CD4-positive, alpha-beta T cell (primary cell): Measurements from ENCODE around the gene LEO1. TPM values are rescaled to one million over a fixed set of nuclear protein-coding genes. Genes with fewer than 3 reads are reported as not detected.

ENCODE experiments used
- ATAC-seq: fragments of 200-7000 bp; cut with Tn5 transposase; one replicate; pipeline ENCODE4 v1.10.0; 2022; ENCODE audit warnings: mild to moderate bottlenecking; ENCODE audit not compliant: poor library complexity
- CTCF ChIA-PET: fragments of 350-600 bp; sonication (Branson Sonifier 250); formaldehyde crosslinking; loops from one replicate; lab custom pipeline; 2021; ENCODE audit warnings: antibody characterized with exemption, inconsistent platforms; lab: Charles Lee
- POLR2A ChIA-PET: fragments of 350-600 bp; sonication (Branson Sonifier 250); formaldehyde crosslinking; loops from one replicate; lab custom pipeline; 2021; ENCODE audit warnings: antibody characterized with exemption, inconsistent platforms; lab: Charles Lee
- DNase-seq, 14 experiments: peaks; one replicate each; pipeline ENCODE4 v3.0.0-alpha.2; 2013 to 2020; ENCODE audit warnings: mixed read lengths in 2 of 14
- H3K27ac ChIP-seq, 2 donors: one replicate each; pipeline versions ENCODE4 v1.5.1 to v1.7.0; 2013; ENCODE audit warnings: low read length in 2 of 2, low read depth in 1 of 2, mild to moderate bottlenecking in 1 of 2
- H3K27me3 ChIP-seq, 2 experiments: 1 replicate in 1 of 2; 2 replicates in 1 of 2; pipeline versions ENCODE4 v1.6.1 to v1.7.0; 2013; ENCODE audit warnings: low read length in 2 of 2, control low read depth in 1 of 2, mild to moderate bottlenecking in 1 of 2, moderate library complexity in 1 of 2; ENCODE audit not compliant: insufficient read depth in 2 of 2, control insufficient read depth in 1 of 2
- H3K36me3 ChIP-seq: one replicate; pipeline ENCODE4 v1.6.1; 2013; ENCODE audit warnings: low read length, control low read depth; ENCODE audit not compliant: insufficient read depth
- H3K4me1 ChIP-seq: one replicate; pipeline ENCODE4 v1.6.1; 2013; ENCODE audit warnings: low read length, control low read depth; ENCODE audit not compliant: insufficient read depth
- H3K4me3 ChIP-seq: one replicate; pipeline ENCODE4 v1.5.1; 2013; ENCODE audit warnings: mild to moderate bottlenecking, low read length, moderate library complexity
- H3K9me3 ChIP-seq, 2 experiments: 1 replicate in 1 of 2; 2 replicates in 1 of 2; pipeline versions ENCODE4 v1.6.1 to v1.7.0; 2013; ENCODE audit warnings: low read length in 2 of 2, mild to moderate bottlenecking in 2 of 2, control low read depth in 1 of 2, moderate library complexity in 1 of 2; ENCODE audit not compliant: control insufficient read depth in 1 of 2, insufficient read depth in 1 of 2
- H3K27ac Mint-ChIP-seq: one replicate; pipeline ENCODE4 v1.8.0; 2020; ENCODE audit warnings: mixed read lengths
- H3K27me3 Mint-ChIP-seq: one replicate; pipeline ENCODE4 v1.8.0; 2021; ENCODE audit warnings: mixed read lengths
- H3K36me3 Mint-ChIP-seq: one replicate; pipeline ENCODE4 v1.8.0; 2021; ENCODE audit warnings: low read depth, mixed read lengths
- H3K4me1 Mint-ChIP-seq: one replicate; pipeline ENCODE4 v1.8.0; 2021; ENCODE audit warnings: low read depth, mixed read lengths
- H3K4me3 Mint-ChIP-seq: one replicate; pipeline ENCODE4 v1.8.0; 2020; ENCODE audit warnings: mild to moderate bottlenecking, mixed read lengths
- H3K9me3 Mint-ChIP-seq: one replicate; pipeline ENCODE4 v1.8.0; 2020; ENCODE audit warnings: mixed read lengths
- CTCF ChIP-seq: fragments of 200-600 bp; IDR thresholded peaks from one replicate; pipeline ENCODE4 v1.8.0; 2022; ENCODE audit warnings: antibody characterized with exemption, mild to moderate bottlenecking
- intact Hi-C, 2 experiments: fragments of 100-400 bp; cut with DNase I in 1 of 2; cut with micrococcal nuclease in 1 of 2; formaldehyde crosslinking; loops; one replicate each; pipeline versions ENCODE4 v1.15.1 to v1.9.0; 2023 to 2025; cut with DNase I, micrococcal nuclease
- total RNA-seq, 174 experiments: library from RNA in 2 of 174; stranded (reverse) in 2 of 174; gene quantifications; one replicate each; pipeline ENCODE4 v1.2.3 and lab custom pipeline; 2021 to 2026

LEO1 gene
- total RNA-seq, 2 experiments from 2014 or later, result 6.2 to 6.7 TPM

- ATAC-seq (no peak), DNase-seq (no peak)
- H3K9me3 ChIP-seq, result no peaks in the 10 kb centered on the region
- CTCF ChIA-PET, result interaction anchor here (0.6 to 1.2 kb wide), 2 partner anchors 16 to 630 kb away, joined by 3 read pairs; partner anchors contain the start of gene LEO1
- Mint-ChIP-seq H3K4me1 (no peaks in the 10 kb centered on the region), H3K9me3 (no peaks in the 10 kb centered on the region), H3K27ac (no peak overlapping the region), H3K36me3 (peaks cover 87% of the 10 kb centered on the region), H3K27me3 (no peaks in the 10 kb centered on the region), H3K4me3 (no peak overlapping the region)
- no peak for TF ChIP-seq CTCF
- no peak overlapping the region for H3K4me3 ChIP-seq
- H3K4me1 ChIP-seq, result no peaks in the 10 kb centered on the region
- intact Hi-C loops, result no loop called here
- H3K36me3 ChIP-seq, result peaks cover 85% of the 10 kb centered on the region
- H3K27ac ChIP-seq, result no peak overlapping the region
- no peaks in the 10 kb centered on the region for H3K27me3 ChIP-seq
- POLR2A ChIA-PET, result no interaction called here
Observed at GRCh38 chr15:51955504-51955903, 16.1 kb downstream of the LEO1 start.

- H3K4me1 Mint-ChIP-seq, result no peaks in the 10 kb centered on the region
- CTCF ChIA-PET, result no interaction called here
- H3K4me3 Mint-ChIP-seq, result no peak overlapping the region
- Histone ChIP-seq H3K27me3 (no peaks in the 10 kb centered on the region), H3K27ac (no peak overlapping the region), H3K9me3 (no peaks in the 10 kb centered on the region), H3K4me3 (no peak overlapping the region), H3K36me3 (peaks cover 87% of the 10 kb centered on the region), H3K4me1 (no peaks in the 10 kb centered on the region)
- DNase-seq (no peak), ATAC-seq (no peak)
- TF ChIP-seq CTCF, result no peak
- POLR2A ChIA-PET, result no interaction called here
- H3K9me3 Mint-ChIP-seq, result no peaks in the 10 kb centered on the region
- intact Hi-C loops, result no loop called here
- H3K36me3 Mint-ChIP-seq, result peaks cover 86% of the 10 kb centered on the region
- H3K27ac Mint-ChIP-seq, result no peak overlapping the region
- no peaks in the 10 kb centered on the region for H3K27me3 Mint-ChIP-seq
Observed at GRCh38 chr15:51952805-51953204, 18.8 kb downstream of the LEO1 start.

- POLR2A ChIA-PET, result interaction anchor here (0.6 kb wide), 1 partner anchor 134 kb away, joined by 6 read pairs; no protein-coding TSS in a partner anchor
Observed at GRCh38 chr15:51947124-51947523, 24.5 kb downstream of the LEO1 start.

More at GRCh38 chr15:51947124-51947523, 24.5 kb downstream of the LEO1 start:
- Histone ChIP-seq H3K4me1 (no peaks in the 10 kb centered on the region), H3K27ac (no peak overlapping the region), H3K36me3 (peaks cover 70% of the 10 kb centered on the region), H3K9me3 (no peaks in the 10 kb centered on the region), H3K27me3 (no peaks in the 10 kb centered on the region), H3K4me3 (no peak overlapping the region)
- H3K27ac Mint-ChIP-seq, result peak overlapping the region; percentile 53
- CTCF ChIA-PET, result no interaction called here
- ATAC-seq (no peak), DNase-seq (no peak)
- H3K9me3 Mint-ChIP-seq, result no peaks in the 10 kb centered on the region
- no peak for TF ChIP-seq CTCF
- peaks cover 85% of the 10 kb centered on the region for H3K36me3 Mint-ChIP-seq
- H3K27me3 Mint-ChIP-seq, result no peaks in the 10 kb centered on the region
- intact Hi-C loops, result no loop called here
- no peak overlapping the region for H3K4me3 Mint-ChIP-seq
- peaks cover 7% of the 10 kb centered on the region for H3K4me1 Mint-ChIP-seq
